HG03469 (cell line): ENCODE measurements around the gene LRRK1.
A peak's percentile ranks its signal among the peaks of the same experiment; 100 is the strongest.

Experiments
- ATAC-seq: cut with Tn5 transposase; IDR thresholded peaks from one replicate; pipeline ENCODE4 v1.9.1; 2021; ENCODE audit warnings: mild to moderate bottlenecking, moderate library complexity, moderate number of reproducible peaks; ENCODE audit not compliant: unreplicated experiment

Gene LRRK1

DNA sequence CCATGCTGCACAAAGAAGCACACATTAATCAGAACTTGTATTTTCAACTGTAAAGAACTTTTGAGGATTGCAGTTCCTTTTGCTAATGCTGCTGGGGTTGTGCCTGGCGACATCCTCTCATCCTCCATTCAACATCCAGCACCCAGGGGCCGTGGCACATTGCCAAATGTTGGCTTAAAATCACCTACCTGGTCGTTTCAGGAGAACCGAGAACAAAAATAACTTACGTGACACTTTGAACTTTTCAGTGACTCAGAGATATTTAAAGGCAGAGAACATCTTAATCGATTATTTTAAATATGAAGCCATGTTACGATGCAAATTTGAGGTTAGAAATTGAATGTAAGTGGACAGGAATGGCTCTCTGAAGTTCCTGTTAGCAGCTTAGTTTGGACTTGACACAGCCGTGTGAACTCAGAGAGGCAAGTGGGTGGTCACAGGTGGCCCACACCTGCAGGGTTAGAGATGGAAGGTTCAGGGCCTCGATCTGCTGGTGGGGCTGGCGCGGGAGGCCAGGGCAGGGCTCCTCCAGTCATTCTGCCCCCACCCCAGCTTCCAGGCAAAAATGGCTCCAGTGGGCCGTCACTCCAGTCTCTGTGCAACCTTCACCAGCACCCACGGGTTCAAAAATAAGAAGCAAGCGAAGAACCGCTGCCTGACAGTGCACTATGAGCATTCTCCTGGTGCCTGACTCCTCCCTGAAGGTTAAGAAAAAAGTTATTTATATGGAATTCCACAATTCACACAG lies 12.2 kb downstream of the LRRK1 start:
- ATAC-seq, result no peak

DNA sequence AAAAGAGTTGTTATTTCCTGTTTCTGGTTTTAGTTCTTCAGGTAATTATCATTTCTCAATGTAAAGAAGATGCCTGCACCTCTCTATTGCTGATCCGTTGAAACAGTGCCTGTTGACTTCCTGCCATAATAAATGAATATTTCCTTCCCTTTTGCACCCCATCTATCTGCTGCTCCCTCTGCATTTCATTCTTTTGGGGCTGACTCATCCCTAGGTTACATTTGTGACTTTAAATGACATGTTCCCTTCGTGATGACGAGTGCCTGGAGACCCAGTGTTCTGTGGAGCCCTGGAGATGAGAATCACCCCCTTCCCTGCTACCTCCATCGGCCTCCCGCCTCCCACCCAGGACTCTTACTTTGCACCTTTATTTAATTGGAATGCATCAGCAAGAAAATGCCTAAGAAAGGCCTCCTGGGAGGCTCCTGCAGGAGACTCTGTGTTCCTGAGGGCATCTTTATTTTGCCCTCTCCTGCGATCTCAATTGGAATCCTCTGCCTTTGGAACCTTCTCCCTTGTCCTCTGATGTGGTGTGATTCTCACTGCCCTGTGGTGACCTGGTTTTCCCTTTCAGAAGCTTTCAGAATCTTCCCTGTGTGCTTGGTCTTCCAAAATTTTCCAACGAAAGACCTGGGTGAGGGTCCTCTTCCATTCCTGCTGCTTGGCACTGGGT lies 13.7 kb downstream of the LRRK1 start:
- no peak for ATAC-seq

DNA sequence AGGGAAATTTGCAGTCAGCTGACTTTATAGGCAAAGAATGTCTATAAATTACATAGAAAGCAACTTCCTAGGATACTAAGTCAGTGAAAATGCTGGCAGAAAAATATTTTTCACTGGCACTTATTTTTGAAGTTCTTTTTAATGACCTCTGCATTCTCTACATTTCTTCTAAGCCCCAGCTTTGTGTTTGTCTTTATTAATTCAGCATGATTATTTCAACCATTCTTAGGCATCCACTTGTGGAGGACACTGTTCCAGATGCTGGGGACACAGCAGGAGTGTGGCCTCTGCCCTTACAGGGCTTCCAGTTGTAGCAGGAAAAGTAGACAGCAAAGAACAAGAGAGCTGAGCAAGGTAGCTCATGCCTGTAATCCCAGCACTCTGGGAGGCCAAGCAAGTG lies 15.0 kb downstream of the LRRK1 start:
- no peak for ATAC-seq

GRCh38 chr15:100934726-100935125 lies 15.6 kb downstream of the LRRK1 start:
- no peak for ATAC-seq

DNA sequence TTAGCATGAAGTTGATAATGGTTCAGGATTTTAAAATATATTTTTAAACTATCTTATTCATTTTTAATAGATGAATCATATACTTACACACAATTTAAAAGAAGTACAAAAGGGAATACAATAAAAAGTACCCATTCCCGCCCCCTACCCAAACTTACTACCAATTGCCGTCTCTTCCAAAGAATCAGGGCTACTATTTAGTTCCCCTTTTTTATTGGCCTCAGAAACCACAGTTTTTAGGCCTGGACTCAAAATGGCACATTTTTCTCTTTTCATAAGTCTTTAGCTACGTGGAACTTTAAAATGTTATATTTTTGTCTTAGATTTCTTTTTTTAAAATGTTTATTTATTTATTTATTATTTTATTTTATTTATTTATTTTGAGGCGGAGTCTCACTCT lies 18.0 kb downstream of the LRRK1 start:
- no peak for ATAC-seq

DNA sequence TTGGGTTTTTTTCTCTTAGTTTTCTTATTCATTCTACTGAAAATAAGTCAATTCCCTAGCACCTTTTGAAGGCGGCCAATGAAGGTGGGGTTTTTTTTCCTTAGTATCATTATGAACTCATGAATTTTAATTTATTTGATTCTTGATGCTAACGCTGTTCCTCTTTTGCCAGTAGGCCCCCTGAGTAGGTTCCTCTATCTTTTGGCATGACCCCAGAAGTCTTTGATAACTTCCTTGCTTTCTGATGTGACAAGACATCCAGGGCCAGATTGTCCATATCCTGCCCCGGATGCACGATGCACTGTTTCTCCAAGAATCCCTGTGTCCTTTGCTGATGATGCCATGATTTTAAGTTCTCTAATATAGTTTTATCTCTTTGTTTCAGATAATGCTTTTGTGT lies 20.6 kb downstream of the LRRK1 start:
- no peak for ATAC-seq

GRCh38 chr15:100940767-100941379 lies 21.7 kb downstream of the LRRK1 start:
- ATAC-seq, result peak; percentile 46

DNA sequence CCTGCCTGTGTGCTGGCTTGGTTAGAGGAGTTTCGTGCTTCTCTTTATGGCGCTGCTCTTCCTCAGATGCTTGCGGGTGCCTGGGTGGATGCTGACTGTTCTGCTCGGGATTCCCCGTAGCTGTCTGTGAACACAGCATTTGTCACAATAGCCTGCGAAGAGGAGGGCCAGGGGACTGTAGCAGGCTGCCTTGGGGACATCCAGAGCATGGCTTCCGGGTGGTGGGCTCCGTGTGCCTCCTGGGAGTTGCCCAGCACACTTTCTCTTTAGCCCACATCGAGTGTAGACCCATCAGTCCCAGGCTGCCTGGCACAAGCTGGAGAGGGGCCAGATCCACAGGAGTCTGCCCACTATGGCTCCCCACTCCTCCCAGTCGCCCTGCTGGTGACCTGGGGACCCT lies 22.4 kb downstream of the LRRK1 start:
- ATAC-seq, result peak; percentile 40

DNA sequence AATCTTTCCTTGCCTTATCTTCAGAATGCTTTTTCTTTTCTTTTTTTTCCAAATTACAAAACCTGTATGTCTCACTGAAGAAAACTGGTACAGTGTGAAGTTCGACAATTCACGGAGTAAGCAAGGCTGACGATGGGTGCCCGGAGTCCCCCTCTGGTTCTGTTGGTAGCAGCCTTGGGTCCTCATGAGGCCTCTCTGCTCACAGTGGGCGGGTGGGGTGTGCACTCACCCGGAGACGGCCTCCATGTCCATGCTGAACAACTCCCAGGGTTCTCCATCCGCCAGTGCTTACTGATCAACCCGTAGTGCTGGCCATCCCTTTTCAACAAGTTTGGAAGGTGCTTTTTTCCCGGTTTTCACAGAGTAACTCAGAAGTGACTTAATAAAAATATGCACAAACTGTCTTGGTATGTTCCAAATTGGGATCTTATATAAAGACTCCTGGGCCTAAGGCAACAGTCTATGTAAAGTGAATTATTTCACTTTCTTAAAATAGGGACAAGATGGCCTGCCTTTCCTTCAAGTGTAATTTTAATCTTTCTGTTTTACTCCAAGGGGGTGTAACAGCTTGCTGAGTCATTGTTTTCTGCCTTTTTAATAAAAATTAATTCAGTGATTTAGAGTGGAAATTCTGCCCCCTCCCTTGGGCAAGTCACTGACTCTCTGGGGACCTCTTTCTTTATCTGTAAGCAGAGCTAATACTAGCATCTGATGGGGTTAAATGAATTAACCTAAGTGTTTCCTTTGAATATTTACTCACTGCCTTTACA lies 23.7 kb downstream of the LRRK1 start:
- ATAC-seq, result no peak

DNA sequence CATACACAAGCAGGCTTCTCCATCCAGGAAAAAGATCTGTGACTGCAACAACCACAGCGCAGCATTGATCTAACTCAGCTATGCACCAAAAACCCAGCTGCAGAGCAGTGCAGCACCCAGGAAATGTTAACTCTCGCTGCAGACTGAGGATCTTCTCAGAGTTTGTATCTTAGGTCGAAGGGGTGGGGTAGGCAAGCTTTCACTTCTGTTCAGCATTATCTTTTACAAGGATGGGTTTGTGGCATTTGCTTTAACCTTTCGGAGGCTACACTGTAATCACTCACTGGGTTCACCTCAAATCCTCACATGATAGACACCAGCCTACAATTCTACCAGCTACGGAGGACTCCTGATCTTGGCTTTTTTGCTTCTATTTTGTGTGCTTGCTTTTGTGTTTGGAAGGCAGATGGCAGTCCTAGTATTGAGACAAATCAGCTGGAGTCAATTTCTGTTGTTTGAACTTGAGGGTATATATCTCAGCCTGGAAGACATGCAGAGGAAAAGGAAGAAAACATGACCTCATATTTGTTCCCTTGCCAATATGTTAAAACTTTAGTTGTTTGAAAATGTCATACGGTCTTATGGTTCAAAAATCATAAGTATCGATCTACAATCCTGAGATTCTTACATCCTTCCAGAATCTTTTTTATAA lies 25.2 kb downstream of the LRRK1 start:
- peak; percentile 24 for ATAC-seq

- ATAC-seq, result no peak
Observed at GRCh38 chr15:100944986-100945385, 25.8 kb downstream of the LRRK1 start.

GRCh38 chr15:100947760-100948429 lies 28.7 kb downstream of the LRRK1 start:
- no peak for ATAC-seq

DNA sequence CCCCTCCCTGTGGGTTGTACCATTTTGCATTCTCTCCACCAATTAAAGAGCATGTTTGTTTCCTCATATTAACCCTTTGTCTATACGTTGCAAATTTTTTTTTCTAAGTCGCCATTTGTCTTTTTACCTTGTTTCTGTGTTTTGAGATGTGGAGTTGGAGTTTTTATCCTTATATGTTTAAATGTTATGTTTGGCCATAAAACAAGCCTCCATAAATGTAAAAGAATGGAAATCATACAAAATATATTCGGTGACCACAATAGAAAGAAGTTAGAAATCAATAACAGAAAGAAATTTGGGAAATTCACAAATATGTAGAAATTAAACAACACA lies 29.2 kb downstream of the LRRK1 start:
- ATAC-seq, result no peak

DNA sequence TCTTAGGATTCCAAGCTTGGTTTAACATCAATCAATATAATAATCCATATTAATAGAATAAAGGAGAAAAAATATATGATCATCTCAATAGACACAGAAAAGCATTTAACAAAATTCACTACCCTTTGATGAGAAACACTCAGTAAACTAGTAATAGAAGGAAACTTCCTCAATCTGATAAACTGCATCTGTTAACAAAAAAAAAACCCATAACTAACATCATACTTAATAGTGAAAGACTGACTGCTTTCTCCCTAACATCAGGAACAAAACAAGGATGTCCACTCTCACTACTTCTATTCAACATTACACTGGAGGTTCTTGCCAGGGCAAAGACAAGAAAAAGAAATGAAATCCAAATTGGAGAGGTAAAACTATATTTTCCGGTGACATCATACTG lies 30.5 kb downstream of the LRRK1 start:
- no peak for ATAC-seq

DNA sequence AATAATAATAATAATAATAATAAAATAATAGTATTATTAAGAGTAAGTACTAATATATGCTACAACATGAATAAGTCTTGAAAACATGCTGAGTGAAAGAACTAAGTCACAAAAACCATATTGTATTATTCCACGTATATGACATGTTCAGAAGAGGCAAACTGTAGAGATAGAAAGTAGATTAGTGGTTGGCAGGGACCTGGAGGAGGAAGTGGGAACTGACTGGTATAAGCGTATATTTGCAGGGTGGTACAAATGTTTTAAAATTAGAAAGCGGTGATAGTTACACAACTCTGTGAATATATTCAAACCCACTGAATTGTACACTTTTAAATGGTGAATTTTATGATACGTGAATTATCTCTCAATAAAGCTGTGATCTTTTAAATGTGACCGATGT lies 32.8 kb downstream of the LRRK1 start:
- ATAC-seq, result no peak

DNA sequence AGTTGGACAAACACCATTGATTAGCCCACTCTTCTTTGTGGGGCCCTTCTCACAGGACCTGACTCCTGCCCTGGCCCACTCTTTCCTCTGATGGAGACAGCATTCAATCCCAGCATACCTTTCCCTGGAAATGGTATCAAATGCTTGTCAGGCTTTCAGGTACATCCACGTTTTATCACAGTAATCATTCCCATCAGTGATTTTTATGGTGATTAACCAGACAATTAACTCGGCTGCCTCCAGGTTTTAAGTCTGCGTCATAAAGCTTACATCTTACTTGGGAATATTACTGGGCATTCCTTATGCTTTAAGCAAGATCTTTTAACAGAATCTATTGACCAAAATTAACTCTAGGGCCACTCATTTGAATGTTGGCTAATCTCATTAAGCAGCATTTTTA lies 33.4 kb downstream of the LRRK1 start:
- no peak for ATAC-seq

DNA sequence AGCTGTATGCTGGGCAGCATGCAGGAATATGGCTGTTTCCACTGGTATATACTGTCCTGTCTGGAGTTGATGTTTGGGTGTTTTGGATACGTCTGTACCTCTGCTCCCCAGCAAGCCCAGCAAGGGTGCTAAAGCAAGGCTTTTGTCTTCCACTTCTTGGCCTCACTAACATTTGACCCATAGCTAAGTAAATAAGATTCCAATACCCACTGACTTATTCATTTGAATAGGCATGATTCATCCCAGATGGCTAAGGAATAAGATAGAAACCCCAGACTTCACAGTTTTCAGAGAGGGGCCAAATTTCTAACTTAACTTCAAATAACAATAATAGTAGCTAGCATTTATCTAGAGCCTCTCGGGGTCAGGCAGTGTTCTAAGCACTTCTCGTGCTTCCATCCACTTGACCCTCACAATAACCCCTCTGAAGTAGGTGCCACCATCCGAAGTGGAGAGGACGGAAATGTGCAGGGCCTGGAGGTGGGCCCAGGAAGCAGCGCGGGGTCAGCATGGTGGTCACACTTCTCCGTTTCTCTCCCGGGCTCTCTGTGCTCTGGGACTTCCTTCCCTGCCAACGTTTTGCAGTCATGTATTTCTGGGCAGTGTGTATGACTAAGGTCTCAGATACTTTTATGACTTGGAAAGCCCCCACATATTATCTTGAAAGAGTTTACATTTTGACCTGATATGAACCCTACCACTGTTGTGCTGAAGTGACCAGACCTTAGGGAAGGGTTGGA lies 39.3 kb downstream of the LRRK1 start:
- no peak for ATAC-seq

DNA sequence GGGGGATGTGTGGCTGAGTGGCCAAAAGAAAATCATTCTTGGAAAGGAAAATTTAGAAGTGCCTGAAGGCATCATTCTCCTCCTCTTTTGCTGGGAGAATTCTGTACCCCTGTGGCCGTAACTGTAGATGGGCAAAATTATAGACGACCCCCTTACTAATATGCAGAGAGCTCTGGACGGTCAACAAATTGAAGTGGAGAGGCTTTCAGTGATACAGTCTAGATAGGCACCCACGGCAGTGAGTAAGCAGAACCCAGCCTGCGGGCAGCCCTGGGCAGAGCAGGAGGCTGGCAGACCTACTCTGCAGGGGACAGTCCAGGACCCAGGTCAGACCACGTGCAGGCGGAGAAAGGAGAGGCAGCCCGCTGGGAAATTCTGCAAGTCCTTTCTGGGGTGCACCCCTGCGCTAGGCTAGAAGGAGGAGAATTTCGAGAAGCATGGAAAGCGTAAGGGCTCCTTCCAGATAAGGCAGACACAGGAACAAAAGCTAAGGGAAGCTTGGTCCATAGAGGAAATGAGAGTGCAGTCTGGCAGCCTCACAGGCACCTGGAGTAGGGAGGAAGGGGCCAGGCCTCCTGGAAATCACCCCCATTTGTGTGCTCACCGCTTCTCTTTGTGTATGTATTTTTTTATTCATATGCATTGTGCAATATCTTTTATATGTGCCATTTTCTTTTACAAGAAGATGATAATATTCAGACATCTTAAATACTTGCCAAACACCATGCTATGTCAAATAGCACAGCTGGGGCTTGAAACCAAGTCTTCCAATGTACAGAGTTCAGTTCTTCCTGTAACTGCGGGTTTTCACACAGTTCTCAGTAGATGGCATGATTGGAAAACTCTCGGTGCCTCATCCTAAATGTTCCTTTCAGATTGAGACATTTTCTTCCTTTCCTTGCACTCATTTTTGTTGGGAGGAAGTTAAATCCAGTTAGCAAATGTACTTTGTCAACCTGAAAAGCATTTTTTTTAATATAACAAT lies 40.2 kb downstream of the LRRK1 start:
- no peak for ATAC-seq

- no peak for ATAC-seq
Observed at GRCh38 chr15:100966997-100967396, 47.8 kb downstream of the LRRK1 start.
